ENCODE measurements around the gene DHRS3. TPM values are rescaled to one million over a fixed set of nuclear protein-coding genes. Genes with fewer than 3 reads are reported as not detected.

The DHRS3 gene
- total and polyA plus RNA-seq, 2 donors (not counting 1 experiment from before 2014, with no cell fraction given) = 8.4 to 36.8 TPM

DNA sequence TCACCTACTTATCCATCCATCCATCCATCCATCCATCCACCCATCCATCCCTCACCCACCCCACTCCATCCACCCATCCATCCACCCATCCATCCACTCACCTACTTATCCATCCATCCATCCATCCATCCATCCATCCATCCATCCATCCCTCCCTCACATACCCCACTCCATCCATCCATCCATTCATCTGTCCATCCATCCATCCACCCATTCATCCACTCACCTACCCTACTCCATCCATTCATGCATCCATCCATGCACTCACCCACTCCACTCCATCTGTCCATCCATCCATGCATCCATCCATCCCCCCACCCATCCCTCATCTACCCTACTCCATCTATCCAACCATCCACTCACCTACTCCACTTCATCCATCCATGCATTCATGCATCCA is 34.5 kb downstream of the DHRS3 start:
- Histone ChIP-seq H3K4me1 (ENCODE audit: control insufficient read depth, extremely low read depth, insufficient read depth, low read length) (no peaks in the 10 kb centered on the region), H3K36me3 (ENCODE audit: control insufficient read depth, insufficient read depth, low read length) (no peaks in the 10 kb centered on the region), H3K9ac (ENCODE audit: insufficient read depth, low read length) (no peak overlapping the region), H3K27ac (ENCODE audit: insufficient read depth, low read length) (no peak overlapping the region), H3K79me2 (ENCODE audit: control insufficient read depth, insufficient read depth, low read length) (no peaks in the 10 kb centered on the region), H3K9me3 (ENCODE audit: control insufficient read depth, insufficient read depth, low read depth, low read length) (no peaks in the 10 kb centered on the region), H3K4me3 (replicated peaks in 1 of 4; ENCODE audit: control extremely low read depth in 1 of 4, insufficient read depth in 1 of 4, low read depth in 3 of 4, low read length in 4 of 4) (no peak overlapping the region), H4K20me1 (ENCODE audit: control insufficient read depth, extremely low read depth, insufficient read depth, low read length) (no peaks in the 10 kb centered on the region), H3K27me3 (ENCODE audit: control insufficient read depth, insufficient read depth, low read length) (no peaks in the 10 kb centered on the region), H3K4me2 (ENCODE audit: extremely low read depth, insufficient read depth, low read length) (no peak overlapping the region), H2AFZ (ENCODE audit: low read length) (no peak overlapping the region)
- TF ChIP-seq, protein P1, sequence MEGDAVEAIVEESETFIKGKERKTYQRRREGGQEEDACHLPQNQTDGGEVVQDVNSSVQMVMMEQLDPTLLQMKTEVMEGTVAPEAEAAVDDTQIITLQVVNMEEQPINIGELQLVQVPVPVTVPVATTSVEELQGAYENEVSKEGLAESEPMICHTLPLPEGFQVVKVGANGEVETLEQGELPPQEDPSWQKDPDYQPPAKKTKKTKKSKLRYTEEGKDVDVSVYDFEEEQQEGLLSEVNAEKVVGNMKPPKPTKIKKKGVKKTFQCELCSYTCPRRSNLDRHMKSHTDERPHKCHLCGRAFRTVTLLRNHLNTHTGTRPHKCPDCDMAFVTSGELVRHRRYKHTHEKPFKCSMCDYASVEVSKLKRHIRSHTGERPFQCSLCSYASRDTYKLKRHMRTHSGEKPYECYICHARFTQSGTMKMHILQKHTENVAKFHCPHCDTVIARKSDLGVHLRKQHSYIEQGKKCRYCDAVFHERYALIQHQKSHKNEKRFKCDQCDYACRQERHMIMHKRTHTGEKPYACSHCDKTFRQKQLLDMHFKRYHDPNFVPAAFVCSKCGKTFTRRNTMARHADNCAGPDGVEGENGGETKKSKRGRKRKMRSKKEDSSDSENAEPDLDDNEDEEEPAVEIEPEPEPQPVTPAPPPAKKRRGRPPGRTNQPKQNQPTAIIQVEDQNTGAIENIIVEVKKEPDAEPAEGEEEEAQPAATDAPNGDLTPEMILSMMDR (conservative IDR thresholded peaks at IDR 0.05 in 1 of 2, IDR thresholded peaks at IDR 0.05 in 1 of 2; ENCODE audit: low read depth in 1 of 2, low read length in 2 of 2) = no peak
- TF ChIP-seq EZH2 (IDR thresholded peaks at IDR 0.05; ENCODE audit: low read length, missing control alignments) = no peak
- DNase-seq (ENCODE audit: low read depth in 2 of 2) = no peak

GRCh38 chr1:12582649-12583048 is 35.4 kb downstream of the DHRS3 start:
- no peaks in the 10 kb centered on the region for H3K9me3 ChIP-seq (ENCODE audit: control insufficient read depth, insufficient read depth, low read depth, low read length)
- DNase-seq (ENCODE audit: low read depth in 2 of 2) = no peak
- H4K20me1 ChIP-seq (ENCODE audit: control insufficient read depth, extremely low read depth, insufficient read depth, low read length) = no peaks in the 10 kb centered on the region
- H3K79me2 ChIP-seq (ENCODE audit: control insufficient read depth, insufficient read depth, low read length) = no peaks in the 10 kb centered on the region
- H3K4me3 ChIP-seq (replicated peaks in 1 of 4; ENCODE audit: control extremely low read depth in 1 of 4, insufficient read depth in 1 of 4, low read depth in 3 of 4, low read length in 4 of 4) = no peak overlapping the region
- no peak for TF ChIP-seq EZH2 (IDR thresholded peaks at IDR 0.05; ENCODE audit: low read length, missing control alignments)
- TF ChIP-seq, protein P1 (conservative IDR thresholded peaks at IDR 0.05 in 1 of 2, IDR thresholded peaks at IDR 0.05 in 1 of 2; ENCODE audit: low read depth in 1 of 2, low read length in 2 of 2) = no peak
- no peak overlapping the region for H3K9ac ChIP-seq (ENCODE audit: insufficient read depth, low read length)
- H3K4me2 ChIP-seq (ENCODE audit: extremely low read depth, insufficient read depth, low read length) = no peak overlapping the region
- H2AFZ ChIP-seq (ENCODE audit: low read length) = no peak overlapping the region
- no peaks in the 10 kb centered on the region for H3K27me3 ChIP-seq (ENCODE audit: control insufficient read depth, insufficient read depth, low read length)
- no peaks in the 10 kb centered on the region for H3K36me3 ChIP-seq (ENCODE audit: control insufficient read depth, insufficient read depth, low read length)
- H3K4me1 ChIP-seq (ENCODE audit: control insufficient read depth, extremely low read depth, insufficient read depth, low read length) = no peaks in the 10 kb centered on the region
- no peak overlapping the region for H3K27ac ChIP-seq (ENCODE audit: insufficient read depth, low read length)

DNA sequence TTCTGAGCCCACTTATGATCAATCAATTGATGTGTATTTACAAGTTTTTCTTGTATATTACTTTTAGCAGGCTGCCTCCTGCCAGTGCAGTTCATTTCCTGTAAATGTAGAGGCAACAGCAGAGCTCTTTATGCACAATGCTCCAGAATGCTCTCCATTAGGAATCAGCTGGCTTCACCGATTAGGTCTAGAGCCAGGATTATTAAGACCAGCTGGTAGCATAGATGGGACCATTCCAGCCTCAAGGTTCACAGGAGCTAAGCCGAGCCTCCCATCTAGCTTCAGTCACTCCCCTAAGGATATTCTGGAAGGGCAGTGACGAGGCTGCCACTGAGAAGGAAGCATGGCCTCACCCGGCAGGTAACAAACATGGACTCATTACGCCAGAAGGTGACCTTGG is 36.8 kb downstream of the DHRS3 start:
- H3K4me1 ChIP-seq (ENCODE audit: control insufficient read depth, extremely low read depth, insufficient read depth, low read length) = no peaks in the 10 kb centered on the region
- no peak overlapping the region for H3K4me2 ChIP-seq (ENCODE audit: extremely low read depth, insufficient read depth, low read length)
- H3K9ac ChIP-seq (ENCODE audit: insufficient read depth, low read length) = no peak overlapping the region
- TF ChIP-seq EZH2 (IDR thresholded peaks at IDR 0.05; ENCODE audit: low read length, missing control alignments) = no peak
- TF ChIP-seq, protein P1 (conservative IDR thresholded peaks at IDR 0.05 in 1 of 2, IDR thresholded peaks at IDR 0.05 in 1 of 2; ENCODE audit: low read depth in 1 of 2, low read length in 2 of 2) = no peak
- H2AFZ ChIP-seq (ENCODE audit: low read length) = no peak overlapping the region
- H3K79me2 ChIP-seq (ENCODE audit: control insufficient read depth, insufficient read depth, low read length) = no peaks in the 10 kb centered on the region
- no peak for DNase-seq (ENCODE audit: low read depth in 2 of 2)
- no peaks in the 10 kb centered on the region for H3K36me3 ChIP-seq (ENCODE audit: control insufficient read depth, insufficient read depth, low read length)
- H4K20me1 ChIP-seq (ENCODE audit: control insufficient read depth, extremely low read depth, insufficient read depth, low read length) = no peaks in the 10 kb centered on the region
- H3K4me3 ChIP-seq (replicated peaks in 1 of 4; ENCODE audit: control extremely low read depth in 1 of 4, insufficient read depth in 1 of 4, low read depth in 3 of 4, low read length in 4 of 4) = no peak overlapping the region
- no peak overlapping the region for H3K27ac ChIP-seq (ENCODE audit: insufficient read depth, low read length)
- no peaks in the 10 kb centered on the region for H3K9me3 ChIP-seq (ENCODE audit: control insufficient read depth, insufficient read depth, low read depth, low read length)
- H3K27me3 ChIP-seq (ENCODE audit: control insufficient read depth, insufficient read depth, low read length) = no peaks in the 10 kb centered on the region
